Measurements from ENCODE around the gene PRR7. TPM values are rescaled to one million over a fixed set of nuclear protein-coding genes. Genes with fewer than 3 reads are reported as not detected.

Gene PRR7
- total RNA-seq, 1 donor from 2014 or later = 2.1 TPM

DNA sequence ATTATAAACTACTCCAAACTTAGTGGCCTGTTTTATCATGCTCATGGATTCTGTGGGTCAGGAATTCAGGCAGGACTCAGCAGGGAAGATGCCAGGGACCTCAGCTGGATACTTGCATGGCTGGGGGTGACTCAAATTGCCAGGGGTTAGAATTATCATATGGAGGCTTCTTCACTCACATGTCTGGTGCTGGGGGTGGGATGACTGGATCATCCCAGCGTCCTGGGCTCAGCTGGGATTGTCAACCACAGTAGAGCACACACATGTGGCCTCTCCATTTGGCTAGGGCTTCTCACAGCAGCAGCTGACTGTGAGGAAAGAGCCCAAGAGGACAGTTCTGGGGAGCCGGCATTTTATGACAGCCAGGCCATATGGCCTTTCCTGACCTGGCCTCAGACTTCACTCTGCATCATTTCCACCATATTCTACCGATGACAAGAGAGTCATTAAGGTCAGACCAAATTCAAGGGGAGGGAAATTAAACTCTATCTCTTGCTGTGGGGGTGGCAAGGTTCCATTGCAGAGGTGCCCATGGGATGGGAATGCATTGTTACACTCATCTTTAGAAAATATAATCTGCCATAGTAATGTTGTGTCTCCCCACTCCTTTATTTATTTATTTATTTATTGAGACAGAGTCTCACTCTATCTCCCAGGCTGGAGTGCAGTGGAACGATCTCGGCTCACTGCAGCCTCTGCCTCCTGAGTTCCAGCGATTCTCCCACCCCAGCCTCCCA, 25.4 kb upstream of the PRR7 start:
- intact Hi-C loops (cut with DNase I) = no loop called here
- no peaks in the 10 kb centered on the region for H3K27me3 ChIP-seq
- H3K27ac ChIP-seq = no peak overlapping the region
- DNase-seq (no peak), ATAC-seq (no peak)
- H3K4me3 ChIP-seq = no peak overlapping the region
- H3K9me3 ChIP-seq = no peaks in the 10 kb centered on the region
- peaks cover 16% of the 10 kb centered on the region for H3K4me1 ChIP-seq
- H3K36me3 ChIP-seq = no peaks in the 10 kb centered on the region
- TF ChIP-seq, protein P1, sequence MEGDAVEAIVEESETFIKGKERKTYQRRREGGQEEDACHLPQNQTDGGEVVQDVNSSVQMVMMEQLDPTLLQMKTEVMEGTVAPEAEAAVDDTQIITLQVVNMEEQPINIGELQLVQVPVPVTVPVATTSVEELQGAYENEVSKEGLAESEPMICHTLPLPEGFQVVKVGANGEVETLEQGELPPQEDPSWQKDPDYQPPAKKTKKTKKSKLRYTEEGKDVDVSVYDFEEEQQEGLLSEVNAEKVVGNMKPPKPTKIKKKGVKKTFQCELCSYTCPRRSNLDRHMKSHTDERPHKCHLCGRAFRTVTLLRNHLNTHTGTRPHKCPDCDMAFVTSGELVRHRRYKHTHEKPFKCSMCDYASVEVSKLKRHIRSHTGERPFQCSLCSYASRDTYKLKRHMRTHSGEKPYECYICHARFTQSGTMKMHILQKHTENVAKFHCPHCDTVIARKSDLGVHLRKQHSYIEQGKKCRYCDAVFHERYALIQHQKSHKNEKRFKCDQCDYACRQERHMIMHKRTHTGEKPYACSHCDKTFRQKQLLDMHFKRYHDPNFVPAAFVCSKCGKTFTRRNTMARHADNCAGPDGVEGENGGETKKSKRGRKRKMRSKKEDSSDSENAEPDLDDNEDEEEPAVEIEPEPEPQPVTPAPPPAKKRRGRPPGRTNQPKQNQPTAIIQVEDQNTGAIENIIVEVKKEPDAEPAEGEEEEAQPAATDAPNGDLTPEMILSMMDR (IDR thresholded peaks at IDR 0.05) = no peak

DNA sequence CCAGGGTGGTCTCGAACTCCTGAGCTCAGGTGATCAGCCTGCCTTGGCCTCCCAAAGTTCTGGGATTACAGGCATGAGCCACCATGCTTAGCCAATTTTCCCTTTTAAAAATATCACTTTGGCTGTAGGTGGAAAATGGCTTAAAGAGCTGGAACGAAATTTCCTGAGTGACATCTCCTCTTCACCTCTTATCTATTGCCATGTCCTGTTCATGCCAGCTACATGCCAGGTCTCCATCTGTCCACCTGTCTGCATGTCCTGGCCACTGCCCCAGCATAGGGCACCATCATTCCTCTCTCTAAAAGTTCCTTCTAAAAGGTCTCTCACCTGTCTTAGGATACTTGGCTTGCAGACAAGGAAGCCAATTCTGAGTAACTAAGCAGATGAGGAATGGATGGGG, 22.9 kb upstream of the PRR7 start:
- Histone ChIP-seq H3K36me3 (no peaks in the 10 kb centered on the region), H3K9me3 (no peaks in the 10 kb centered on the region), H3K27ac (no peak overlapping the region), H3K4me3 (no peak overlapping the region), H3K4me1 (peaks cover 20% of the 10 kb centered on the region), H3K27me3 (no peaks in the 10 kb centered on the region)
- intact Hi-C loops (cut with DNase I) = no loop called here
- TF ChIP-seq, protein P1 (IDR thresholded peaks at IDR 0.05) = no peak
- DNase-seq (no peak), ATAC-seq (no peak)

DNA sequence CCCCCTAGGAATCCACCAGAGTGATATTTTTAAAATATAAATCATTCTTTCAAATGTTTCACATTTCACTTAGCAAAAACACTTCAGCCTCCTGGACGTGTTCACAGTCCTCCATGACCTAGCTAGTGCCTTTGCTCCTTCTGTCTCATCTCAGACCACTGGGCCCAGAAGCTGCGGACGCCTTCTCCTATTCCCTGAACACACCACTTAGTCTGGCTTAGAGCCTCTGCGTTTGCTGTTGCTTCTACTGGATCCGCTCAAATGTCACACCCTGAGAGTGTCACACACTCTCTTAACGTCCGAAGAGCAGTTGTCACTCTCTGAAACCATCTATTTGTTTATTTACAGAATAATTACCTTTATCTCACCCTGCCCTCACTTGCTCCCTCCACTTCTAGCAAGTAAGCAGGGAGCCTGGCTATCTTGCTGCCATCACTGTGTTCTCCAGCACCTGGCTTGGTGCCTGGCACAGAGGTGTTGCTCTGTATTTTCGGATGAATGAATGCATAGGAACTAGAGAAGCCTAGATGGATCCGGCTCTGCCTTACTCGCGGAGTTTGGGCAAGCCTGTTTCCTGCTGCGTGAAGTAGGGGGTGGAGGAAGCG, 21.3 kb upstream of the PRR7 start:
- ATAC-seq (no peak), DNase-seq (no peak)
- peak overlapping the region; percentile 62 for H3K4me3 ChIP-seq
- H3K27ac ChIP-seq = peak overlapping the region; percentile 95
- H3K27me3 ChIP-seq = no peaks in the 10 kb centered on the region
- H3K4me1 ChIP-seq = peaks cover 32% of the 10 kb centered on the region
- H3K9me3 ChIP-seq = no peaks in the 10 kb centered on the region
- H3K36me3 ChIP-seq = no peaks in the 10 kb centered on the region
- intact Hi-C loops (cut with DNase I) = no loop called here
- TF ChIP-seq, protein P1 (IDR thresholded peaks at IDR 0.05) = no peak

DNA sequence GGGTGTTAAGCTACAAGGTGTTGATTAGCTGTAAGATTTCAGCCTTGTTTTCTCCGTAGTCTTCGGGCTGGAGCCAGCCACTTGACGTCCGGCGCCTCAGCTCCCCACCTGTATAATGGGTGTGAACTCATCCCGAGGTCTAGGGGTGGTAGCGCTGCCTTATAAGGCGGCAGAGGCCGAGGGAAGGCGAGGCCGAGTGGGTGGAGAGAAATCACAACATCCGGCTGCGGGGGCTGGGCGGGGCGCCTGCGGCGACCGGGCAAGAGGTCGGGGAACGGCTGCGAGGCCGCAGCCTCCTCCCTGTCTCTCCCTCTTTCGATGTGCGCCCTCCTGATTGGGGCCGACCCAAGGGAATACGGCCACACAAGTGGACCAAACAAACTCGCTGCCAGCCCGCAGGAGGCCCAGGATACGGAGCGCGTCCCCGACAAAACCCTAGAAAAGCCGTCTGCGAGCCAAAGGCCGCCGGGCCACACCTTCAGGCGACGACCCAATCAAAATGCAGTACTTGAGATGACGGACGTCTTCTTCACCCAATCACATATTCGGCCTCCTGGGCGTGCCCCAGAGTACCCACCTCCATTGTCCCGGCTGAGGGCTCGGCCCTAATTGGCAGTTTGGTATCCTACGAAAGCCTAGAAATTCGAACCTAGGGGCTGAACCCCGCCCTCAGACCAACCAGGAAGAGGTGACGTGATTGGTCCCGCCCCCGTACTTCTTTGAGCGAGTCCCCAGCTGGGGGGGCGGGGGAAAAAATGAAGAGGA, 20.6 kb upstream of the PRR7 start:
- peak; percentile 99 for DNase-seq
- peak overlapping the region; percentile 95 for H3K27ac ChIP-seq
- H3K36me3 ChIP-seq = peaks cover 2% of the 10 kb centered on the region
- TF ChIP-seq, protein P1 (IDR thresholded peaks at IDR 0.05) = no peak
- ATAC-seq = peak; percentile 94
- H3K4me3 ChIP-seq = peak overlapping the region; percentile 62
- intact Hi-C loops (cut with DNase I) = no loop called here
- no peaks in the 10 kb centered on the region for H3K9me3 ChIP-seq
- H3K27me3 ChIP-seq = no peaks in the 10 kb centered on the region
- peaks cover 39% of the 10 kb centered on the region for H3K4me1 ChIP-seq

DNA sequence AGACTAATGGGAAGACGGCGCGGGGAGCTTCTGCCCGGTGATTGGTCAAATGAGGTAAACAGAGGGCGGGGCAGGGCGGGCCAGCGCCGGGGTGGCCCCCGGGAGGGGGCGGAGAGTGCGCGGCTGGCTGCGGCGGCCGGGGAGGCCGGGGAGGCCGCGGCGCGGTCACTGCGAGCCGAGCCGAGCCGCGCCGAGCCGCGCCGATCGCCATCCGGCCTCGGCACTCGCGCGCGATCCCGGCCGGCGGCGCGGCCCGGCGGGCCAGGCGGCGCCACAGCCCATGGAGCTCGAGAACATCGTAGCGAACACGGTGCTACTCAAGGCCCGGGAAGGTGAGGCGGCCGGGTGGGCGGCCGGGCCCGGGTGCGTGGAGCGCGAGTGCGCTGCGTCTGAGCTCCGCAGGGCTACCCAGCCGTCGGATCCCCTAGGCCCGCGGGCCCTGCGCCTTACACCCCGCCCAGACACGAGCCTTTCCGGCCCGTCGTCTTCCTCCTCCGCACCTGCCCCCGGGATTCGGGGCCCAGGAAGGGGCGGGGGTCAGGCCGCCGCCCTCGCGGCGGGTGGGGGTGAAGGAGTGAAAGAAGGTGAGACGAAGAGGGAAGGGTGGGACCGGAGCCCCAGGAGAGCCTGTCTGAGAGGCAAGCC, 19.9 kb upstream of the PRR7 start, which contains the start of gene GRK6:
GRK6 (plus strand) TSS at position 111 of the 645 bp plus-strand sequence; CDS start at position 281, 170 bp downstream.
- intact Hi-C loops (cut with DNase I) = no loop called here
- ATAC-seq = peak; percentile 2
- H3K4me3 ChIP-seq = peak within 1 kb of the TSS; percentile 77
- TF ChIP-seq, protein P1 (IDR thresholded peaks at IDR 0.05) = no peak
- peaks cover 46% of the 10 kb centered on the region for H3K4me1 ChIP-seq
- H3K9me3 ChIP-seq = no peaks in the 10 kb centered on the region
- DNase-seq = peak; percentile 86
- no peaks in the 10 kb centered on the region for H3K27me3 ChIP-seq
- H3K27ac ChIP-seq = peak within 1 kb of the TSS; percentile 95
- H3K36me3 ChIP-seq = peaks cover 3% of the 10 kb centered on the region

All from upper lobe of right lung (tissue), 1 donor.